Esophagus muscularis mucosa (tissue), 4 donors: ENCODE results near the gene NDRG3. TPM values are rescaled to one million over a fixed set of nuclear protein-coding genes. Genes with fewer than 3 reads are reported as not detected.
"Not testable (repeated sequence)": the region's sequence is repeated elsewhere in the genome, so short reads cannot be mapped to it uniquely, and the experiment has no call there.

Experiments used
- DNase-seq: peaks from one replicate; pipeline ENCODE4 v3.0.0-alpha.2; 2017; ENCODE audit errors: extremely low spot score
- H3K27ac ChIP-seq, 4 donors: fragments of 200-600 bp; sonication (generic); replicated peaks in 1 of 4; 1 replicate in 3 of 4; 2 replicates in 1 of 4; pipeline ENCODE4 v1.5.1; 2016 to 2019; ENCODE audit warnings: mild to moderate bottlenecking in 1 of 4
- H3K27me3 ChIP-seq, 4 donors: fragments of 200-600 bp; sonication (generic); one replicate each; pipeline versions ENCODE4 v1.5.1 to v1.6.0; 2016 to 2019
- H3K36me3 ChIP-seq, 4 donors: fragments of 200-600 bp; sonication (generic); one replicate each; pipeline ENCODE4 v1.5.1; 2016 to 2019
- H3K4me1 ChIP-seq, 4 donors: fragments of 200-600 bp; sonication (generic); one replicate each; pipeline ENCODE4 v1.5.1; 2016 to 2019
- H3K4me3 ChIP-seq, 4 donors: fragments of 200-600 bp; sonication (generic); 1 replicate in 2 of 4; 2 replicates in 2 of 4; pipeline ENCODE4 v1.5.1; 2016 to 2019; ENCODE audit warnings: mild to moderate bottlenecking in 4 of 4, moderate library complexity in 1 of 4
- H3K9me3 ChIP-seq, 4 donors: fragments of 200-600 bp; sonication (generic); 1 replicate in 3 of 4; 2 replicates in 1 of 4; pipeline ENCODE4 v1.5.1; 2016 to 2019
- EP300 ChIP-seq: sonication (generic); formaldehyde crosslinking; IDR thresholded peaks from one replicate; pipeline ENCODE4 v1.6.1; 2017; ENCODE audit warnings: antibody characterized with exemption
- POLR2A ChIP-seq: fragments of 450-650 bp; IDR thresholded peaks from one replicate; pipeline ENCODE4 v1.6.1; 2017; ENCODE audit warnings: antibody characterized with exemption, moderate library complexity, mild to moderate bottlenecking, low read depth
- POLR2AphosphoS5 ChIP-seq, 2 donors: sonication (generic); formaldehyde crosslinking; IDR thresholded peaks; one replicate each; pipeline ENCODE4 v1.6.1; 2017; ENCODE audit warnings: antibody characterized with exemption in 2 of 2
- WGBS: methylation state at CpG from one replicate; pipeline ENCODE4 v1.1.5; 2018; 5-methylcytosine and 5-hydroxymethylcytosine counted together
- intact Hi-C: fragments of 100-400 bp; cut with DNase I; formaldehyde crosslinking; loops from one replicate; pipeline ENCODE4 v1.15.1; 2023
- total RNA-seq, 4 donors: library from RNA; depleted of rRNA; stranded (reverse); fragments of >200 nt; gene quantifications; one replicate each; pipeline versions ENCODE4 v1.1.0 to v1.2.1, GENCODE V29; 2016
- TF ChIP-seq, protein P1 (sequence below), 3 experiments: fragments of 200-600 bp in 2 of 3; fragments of 450-650 bp in 1 of 3; sonication (generic) in 2 of 3; IDR thresholded peaks; one replicate each; pipeline ENCODE4 v1.5.1; 2017 to 2019; ENCODE audit warnings: antibody characterized with exemption in 3 of 3, mild to moderate bottlenecking in 2 of 3, moderate library complexity in 1 of 3

The NDRG3 gene
- total RNA-seq, 4 donors from 2014 or later, result 17.1 to 22.8 (median 22.3) TPM

DNA sequence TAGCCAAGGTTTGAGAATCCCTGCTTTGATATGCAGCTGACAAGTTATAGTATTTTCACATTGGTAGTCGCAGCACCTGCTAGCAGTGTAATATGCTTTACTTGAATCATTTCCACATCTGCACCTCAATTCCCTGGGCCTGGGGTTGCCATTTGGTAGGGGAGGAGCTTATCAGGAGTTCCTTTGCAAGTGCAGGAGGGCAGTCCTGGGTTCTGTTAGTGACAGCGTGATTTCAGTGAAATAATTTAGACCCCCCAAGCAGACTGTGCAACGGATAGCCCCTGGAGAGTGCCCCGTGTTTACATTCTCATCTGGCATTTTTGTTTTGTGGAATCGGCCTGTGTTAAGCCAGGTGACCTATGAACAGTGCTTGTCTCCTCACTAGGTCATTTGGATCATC is 134.3 kb downstream of the NDRG3 start:
- peaks cover 10 to 17% (median 15%) of the 10 kb centered on the region in 4 donors for H3K4me1 ChIP-seq
- WGBS, result 88% methylated on average over 5 of the region's 5 CpGs
- no peak overlapping the region for H3K27ac ChIP-seq
- H3K9me3 ChIP-seq, result no peaks in the 10 kb centered on the region
- H3K36me3 ChIP-seq, result peaks cover 54 to 84% (median 79%) of the 10 kb centered on the region in 4 donors
- DNase-seq, result no peak
- TF ChIP-seq POLR2A, result no peak
- TF ChIP-seq POLR2AphosphoS5 (IDR thresholded peaks at IDR 0.05), result no peak
- H3K27me3 ChIP-seq, result no peaks in the 10 kb centered on the region
- intact Hi-C loops, result no loop called here
- H3K4me3 ChIP-seq, result no peak overlapping the region

DNA sequence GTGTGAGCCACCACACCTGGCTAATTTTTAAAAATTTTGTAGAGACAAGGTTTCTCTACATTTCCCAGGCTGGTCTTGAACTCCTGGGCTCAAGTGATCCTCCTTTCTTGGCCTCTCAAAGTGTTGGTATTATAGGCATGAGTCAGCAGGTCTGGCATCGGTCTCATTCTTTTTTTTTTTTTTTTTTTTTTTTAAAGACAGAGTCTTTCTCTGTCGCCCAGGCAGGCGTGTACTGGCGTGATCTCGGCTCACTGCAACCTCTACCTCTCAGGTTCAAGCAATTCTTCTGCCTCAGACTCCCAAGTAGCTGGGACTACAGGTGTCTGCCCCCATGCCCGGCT is 137.5 kb downstream of the NDRG3 start:
- H3K27ac ChIP-seq, DNase-seq, H3K27me3 ChIP-seq, H3K4me3 ChIP-seq, H3K9me3 ChIP-seq: not testable (repeated sequence)
- intact Hi-C loops, result loop anchor here (10.0 kb wide), 2 partner anchors 146 to 256 kb away; a partner anchor contains a TSS
- 84% methylated on average over 6 of the region's 6 CpGs for WGBS
- H3K4me1 ChIP-seq, result peaks cover 18 to 30% (median 26%) of the 10 kb centered on the region in 4 donors
- H3K36me3 ChIP-seq, result peaks cover 52 to 59% (median 58%) of the 10 kb centered on the region in 4 donors

DNA sequence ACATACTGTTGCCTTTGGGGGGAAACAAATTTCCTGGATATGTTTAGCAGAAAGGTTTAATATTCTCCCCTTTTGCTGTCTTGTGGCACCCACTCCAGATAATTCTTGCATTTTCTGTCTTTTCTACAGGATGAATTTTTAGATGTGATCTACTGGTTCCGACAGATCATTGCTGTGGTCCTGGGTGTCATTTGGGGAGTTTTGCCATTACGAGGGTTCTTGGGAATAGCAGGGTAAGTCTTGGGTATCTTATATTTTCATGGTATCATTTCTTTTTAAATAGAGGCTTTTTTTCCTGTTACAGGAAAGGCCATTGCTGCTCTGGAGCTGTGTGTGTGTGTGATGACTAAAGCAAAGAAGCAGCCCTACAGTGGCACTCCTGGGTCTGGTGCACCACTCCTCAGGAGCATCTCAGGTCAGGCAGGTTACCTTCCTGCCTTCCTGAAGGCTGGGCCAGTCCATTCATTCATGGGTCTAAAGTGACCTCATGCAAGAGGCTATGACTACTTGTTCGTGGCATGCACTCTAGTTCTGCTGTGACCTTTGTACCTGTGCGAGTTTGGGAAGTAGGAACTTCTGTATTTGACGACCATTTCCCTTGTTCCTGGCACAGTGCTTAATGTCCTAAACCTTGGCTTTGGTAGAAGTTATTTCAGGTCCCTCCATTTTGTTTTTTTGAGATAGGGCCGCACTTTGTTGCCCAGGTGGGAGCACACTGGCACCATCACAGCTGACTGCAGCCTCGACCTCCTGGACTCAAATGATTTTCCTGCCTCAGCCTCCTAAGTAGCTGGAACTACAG is 138.1 kb downstream of the NDRG3 start:
- 79% methylated on average over 7 of the region's 7 CpGs for WGBS
- Histone ChIP-seq H3K27me3 (no peaks in the 10 kb centered on the region), H3K4me1 (peaks cover 18 to 30% (median 26%) of the 10 kb centered on the region in 4 donors), H3K9me3 (no peaks in the 10 kb centered on the region), H3K36me3 (peaks cover 47 to 54% (median 53%) of the 10 kb centered on the region in 4 donors), H3K4me3 (peak overlapping the region in 1 of 4 donors; percentile 98), H3K27ac (no peak overlapping the region)
- intact Hi-C loops, result loop anchor here (10.0 kb wide), 2 partner anchors 147 to 257 kb away; a partner anchor contains a TSS
- TF ChIP-seq EP300, result no peak
- no peak for TF ChIP-seq POLR2A
- no peak for TF ChIP-seq POLR2AphosphoS5 (IDR thresholded peaks at IDR 0.05)
- TF ChIP-seq, protein P1, sequence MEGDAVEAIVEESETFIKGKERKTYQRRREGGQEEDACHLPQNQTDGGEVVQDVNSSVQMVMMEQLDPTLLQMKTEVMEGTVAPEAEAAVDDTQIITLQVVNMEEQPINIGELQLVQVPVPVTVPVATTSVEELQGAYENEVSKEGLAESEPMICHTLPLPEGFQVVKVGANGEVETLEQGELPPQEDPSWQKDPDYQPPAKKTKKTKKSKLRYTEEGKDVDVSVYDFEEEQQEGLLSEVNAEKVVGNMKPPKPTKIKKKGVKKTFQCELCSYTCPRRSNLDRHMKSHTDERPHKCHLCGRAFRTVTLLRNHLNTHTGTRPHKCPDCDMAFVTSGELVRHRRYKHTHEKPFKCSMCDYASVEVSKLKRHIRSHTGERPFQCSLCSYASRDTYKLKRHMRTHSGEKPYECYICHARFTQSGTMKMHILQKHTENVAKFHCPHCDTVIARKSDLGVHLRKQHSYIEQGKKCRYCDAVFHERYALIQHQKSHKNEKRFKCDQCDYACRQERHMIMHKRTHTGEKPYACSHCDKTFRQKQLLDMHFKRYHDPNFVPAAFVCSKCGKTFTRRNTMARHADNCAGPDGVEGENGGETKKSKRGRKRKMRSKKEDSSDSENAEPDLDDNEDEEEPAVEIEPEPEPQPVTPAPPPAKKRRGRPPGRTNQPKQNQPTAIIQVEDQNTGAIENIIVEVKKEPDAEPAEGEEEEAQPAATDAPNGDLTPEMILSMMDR (IDR thresholded peaks at IDR 0.05), result no peak
- no peak for DNase-seq

DNA sequence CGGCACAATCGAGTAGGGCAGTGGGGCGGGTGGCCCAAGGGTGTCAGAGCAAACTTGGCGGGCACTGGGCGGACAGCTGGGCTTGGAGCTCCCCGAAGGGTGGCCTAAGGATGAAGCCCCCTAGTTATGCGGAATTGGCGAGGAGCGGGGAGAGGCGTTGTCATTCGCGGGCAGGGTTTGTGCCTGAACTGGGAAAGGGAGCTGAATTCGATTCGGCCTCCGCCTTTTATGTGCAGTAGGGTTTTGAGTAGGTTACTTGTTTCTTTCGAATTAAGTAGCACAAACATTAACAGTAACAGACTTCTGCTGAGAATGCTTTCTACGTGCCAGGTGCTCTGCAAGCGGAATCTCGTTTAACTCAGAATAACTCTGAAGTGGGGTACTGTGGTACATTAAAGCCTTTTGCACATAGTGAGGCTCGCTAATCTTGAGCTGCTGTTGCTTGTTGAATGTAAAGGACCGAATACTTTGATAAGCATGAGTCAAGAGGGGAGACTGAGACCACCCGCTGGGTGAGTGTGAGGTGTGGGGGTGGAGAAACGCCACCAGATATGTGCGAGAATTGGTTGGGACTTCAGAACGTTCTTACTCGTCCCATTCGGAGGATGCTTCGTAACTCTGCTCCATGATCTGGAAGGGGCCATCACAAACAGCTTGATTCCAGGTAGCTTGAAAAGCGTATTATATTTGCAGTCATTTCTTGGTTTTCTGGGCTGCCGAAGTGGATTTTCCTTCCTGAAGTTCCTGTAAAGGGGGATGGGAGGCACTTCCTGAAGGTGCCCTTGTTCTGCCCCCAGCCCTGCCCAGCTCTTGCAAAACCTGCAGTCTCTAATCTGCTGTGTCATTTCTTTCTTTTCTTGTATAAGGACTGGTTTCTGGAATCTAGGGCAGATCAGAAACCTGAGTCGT is 139.5 kb downstream of the NDRG3 start:
- no peaks in the 10 kb centered on the region for H3K9me3 ChIP-seq
- DNase-seq, result no peak
- peak overlapping the region; percentile 88 to 96 (median 92) for H3K27ac ChIP-seq
- WGBS, result 2% methylated on average over 29 of the region's 31 CpGs
- no peaks in the 10 kb centered on the region for H3K27me3 ChIP-seq
- TF ChIP-seq POLR2AphosphoS5 (IDR thresholded peaks at IDR 0.05) (no peak), POLR2A (no peak), EP300 (no peak)
- TF ChIP-seq, protein P1 (IDR thresholded peaks at IDR 0.05), result no peak
- peak overlapping the region; percentile 77 to 99 (median 96) for H3K4me3 ChIP-seq
- peaks cover 34 to 40% (median 39%) of the 10 kb centered on the region in 4 donors for H3K36me3 ChIP-seq
- H3K4me1 ChIP-seq, result peaks cover 18 to 30% (median 26%) of the 10 kb centered on the region in 4 donors
- intact Hi-C loops, result loop anchor here (10.0 kb wide), 2 partner anchors 148 to 258 kb away; a partner anchor contains a TSS

DNA sequence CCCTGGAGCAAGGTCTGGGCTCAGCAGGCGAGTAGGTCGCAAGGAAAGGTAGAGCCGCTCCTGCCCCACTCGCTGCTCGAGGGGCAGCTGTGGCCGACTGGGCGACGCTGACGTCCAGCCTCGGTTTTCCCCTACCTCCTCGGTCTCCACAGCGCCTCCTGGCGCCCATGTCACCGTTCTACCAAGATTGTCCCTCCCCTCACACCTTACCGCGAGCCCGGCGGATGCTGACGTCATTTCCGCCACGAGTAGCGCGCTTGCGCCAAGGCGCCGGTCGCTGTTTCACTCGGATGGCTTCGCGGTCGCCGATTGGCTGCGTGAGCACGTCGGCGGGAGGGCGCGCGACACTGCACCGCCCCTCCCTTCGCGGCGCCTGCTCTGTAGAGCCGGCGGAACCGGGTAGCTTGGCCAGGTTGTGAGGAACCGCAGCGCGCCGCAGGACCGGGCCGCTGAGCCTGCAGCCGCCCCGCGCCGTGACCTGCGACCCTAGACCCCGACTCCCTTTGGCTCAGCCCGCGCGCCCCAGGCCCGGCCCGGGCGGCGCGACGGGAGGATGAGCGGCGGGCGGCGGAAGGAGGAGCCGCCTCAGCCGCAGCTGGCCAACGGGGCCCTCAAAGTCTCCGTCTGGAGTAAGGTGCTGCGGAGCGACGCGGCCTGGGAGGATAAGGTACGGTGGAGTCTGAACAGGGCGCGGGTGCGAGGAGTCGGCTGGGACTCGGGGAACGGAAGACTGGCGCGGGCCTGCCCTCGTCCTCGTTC is 140.3 kb downstream of the NDRG3 start, which contains the start of gene RAB5IF:
RAB5IF (plus strand) TSS at position 381 of the 759 bp plus-strand sequence; CDS start at position 554, 173 bp downstream.
- peaks cover 27 to 31% (median 30%) of the 10 kb centered on the region in 4 donors for H3K36me3 ChIP-seq
- TF ChIP-seq POLR2A (no peak), POLR2AphosphoS5 (IDR thresholded peaks at IDR 0.05) (peak; percentile 89 to 99)
- TF ChIP-seq, protein P1 (IDR thresholded peaks at IDR 0.05), result peak; percentile 87 to 94 (median 94)
- H3K9me3 ChIP-seq, result no peaks in the 10 kb centered on the region
- intact Hi-C loops, result loop anchor here (1.0 to 10.0 kb wide), 4 partner anchors 31 to 259 kb away; a partner anchor contains a TSS
- no peaks in the 10 kb centered on the region for H3K27me3 ChIP-seq
- H3K4me1 ChIP-seq, result peaks cover 18 to 30% (median 26%) of the 10 kb centered on the region in 4 donors
- H3K4me3 ChIP-seq, result peak within 1 kb of the TSS; percentile 77 to 99 (median 96)
- WGBS, result under 1% methylated on average over 63 of the region's 90 CpGs
- H3K27ac ChIP-seq, result peak within 1 kb of the TSS; percentile 88 to 96 (median 92)
- DNase-seq, result peak; percentile 100
